GM12878 (cell line): Measurements from ENCODE around the gene MLPH. TPM values are rescaled to one million over a fixed set of nuclear protein-coding genes. Genes with fewer than 3 reads are reported as not detected.

Experiments
- ATAC-seq: fragments of 200-7000 bp; cut with Tn5 transposase; 3 replicates; pipeline ENCODE4 v1.9.1; 2020; ENCODE audit warnings: mild to moderate bottlenecking, moderate library complexity
- BruUV-seq: library from RNA; stranded (reverse); fragments of 400-500 nt; replicated peaks from 2 replicates; lab custom pipeline; 2021; lab: Mats Ljungman, UMichigan
- CTCF ChIA-PET: fragments of 300-600 bp; sonication (Branson Sonifier 250); formaldehyde crosslinking; extraction: SDS; loops from one replicate; lab custom pipeline; 2021; ENCODE audit warnings: inconsistent platforms; lab: Yijun Ruan, JAX
- POLR2A ChIA-PET: fragments of 350-600 bp; formaldehyde crosslinking; extraction: SDS; loops from one replicate; lab custom pipeline; 2021; ENCODE audit warnings: inconsistent platforms; lab: Charles Lee
- RAD21 ChIA-PET: fragments of 300-600 bp; sonication (Branson Sonifier 250); formaldehyde crosslinking; loops from one replicate; lab custom pipeline; 2023; ENCODE audit warnings: antibody characterized with exemption; ENCODE audit not compliant: unreplicated experiment; lab: Charles Lee
- SMC1A ChIA-PET: fragments of 300-600 bp; sonication (Branson Sonifier 250); formaldehyde crosslinking; loops from one replicate; lab custom pipeline; 2023; ENCODE audit not compliant: unreplicated experiment, uncharacterized antibody; lab: Charles Lee
- DNase-seq: peaks from one replicate; pipeline ENCODE4 v3.0.0-alpha.2; 2011; ENCODE audit warnings: low read depth, low spot score
- FAIRE-seq: peaks from 3 replicates; lab custom pipeline; 2011; peaks lifted over from hg19 to GRCh38; lab: Jason Lieb, UNC
- H2AFZ ChIP-seq: 2 replicates; pipeline ENCODE4 v1.6.0; 2011; ENCODE audit warnings: low read depth, low read length, control low read depth; ENCODE audit not compliant: control insufficient read depth
- H3K27ac ChIP-seq: 2 replicates; pipeline ENCODE4 v1.5.1; 2011; ENCODE audit warnings: control low read depth; ENCODE audit not compliant: control insufficient read depth, insufficient read depth
- H3K27me3 ChIP-seq, 2 experiments: replicated peaks in 1 of 2; 2 replicates each; pipeline versions ENCODE4 v1.6.0 to v1.6.1; 2011; ENCODE audit warnings: low read length in 1 of 2; ENCODE audit not compliant: control insufficient read depth in 2 of 2, insufficient read depth in 2 of 2
- H3K36me3 ChIP-seq, 2 experiments: 2 replicates each; pipeline ENCODE4 v1.5.1; 2011; ENCODE audit warnings: low read length in 1 of 2; ENCODE audit not compliant: control insufficient read depth in 2 of 2, insufficient read depth in 2 of 2
- H3K4me1 ChIP-seq: 2 replicates; pipeline ENCODE4 v1.6.1; 2011; ENCODE audit warnings: mild to moderate bottlenecking, low read length, moderate library complexity, mixed read lengths; ENCODE audit not compliant: control insufficient read depth, insufficient read depth
- H3K4me2 ChIP-seq: 2 replicates; pipeline ENCODE4 v1.6.0; 2011; ENCODE audit warnings: control low read depth; ENCODE audit not compliant: control insufficient read depth, insufficient read depth
- H3K4me3 ChIP-seq: fragments of 200-600 bp; sonication (generic); 2 replicates; pipeline ENCODE4 v1.5.1; 2016
- H3K79me2 ChIP-seq: 2 replicates; pipeline ENCODE4 v1.6.0; 2011; ENCODE audit warnings: low read length; ENCODE audit not compliant: control insufficient read depth, insufficient read depth
- H3K9ac ChIP-seq: 2 replicates; pipeline ENCODE4 v1.8.0; 2011; ENCODE audit warnings: low read length, control low read depth, mixed read lengths; ENCODE audit not compliant: control insufficient read depth, insufficient read depth
- H3K9me3 ChIP-seq: replicated peaks from 3 replicates; pipeline ENCODE4 v1.5.1; 2011; ENCODE audit warnings: mild to moderate bottlenecking, low read length; ENCODE audit not compliant: control insufficient read depth, insufficient read depth
- H4K20me1 ChIP-seq: 2 replicates; pipeline ENCODE4 v1.6.0; 2011; ENCODE audit not compliant: control insufficient read depth, insufficient read depth
- RAD21 ChIP-seq: IDR thresholded peaks from 2 replicates; pipeline ENCODE4 v1.6.1; 2011; ENCODE audit warnings: mild to moderate bottlenecking, low read depth, low read length, moderate library complexity; ENCODE audit not compliant: insufficient read depth
- SMC3 ChIP-seq: IDR thresholded peaks from 2 replicates; pipeline ENCODE4 v1.6.1; 2011; ENCODE audit warnings: low read length, improper control_type of control experiment, borderline replicate concordance
- WGBS: methylation state at CpG from one replicate; pipeline ENCODE4 v1.1.6; 2016; ENCODE audit warnings: low lambda C conversion rate; ENCODE audit not compliant: insufficient replicate concordance, insufficient coverage; ENCODE audit errors: missing lambda C conversion rate; 5-methylcytosine and 5-hydroxymethylcytosine counted together
- in situ Hi-C: fragments of 300-500 bp; cut with MboI; formaldehyde crosslinking; loops from 9 replicates; pipeline ENCODE4 v1.14.3; 2018; ENCODE audit warnings: mixed read lengths
- intact Hi-C: fragments of 100-400 bp; cut with micrococcal nuclease; formaldehyde crosslinking; loops from one replicate; pipeline ENCODE4 v1.14.2; 2022; ENCODE audit not compliant: unreplicated experiment
- polyA plus RNA-seq, 11 experiments: library from polyadenylated mRNA; depleted of rRNA in 4 of 11; unstranded in 6 of 11; stranded (reverse) in 5 of 11; fragments of >200 nt; fragmentation: Nextera tagmentation in 4 of 11; fragmentation: Illumina TruSeq in 1 of 11; extraction: Ambion mirVana in 4 of 11; extraction: Trizol in 1 of 11; gene quantifications; 1 replicate in 1 of 11; 2 replicates in 10 of 11; pipeline versions ENCODE4 v1.2.1 to v1.2.3, GENCODE V29; 2011 to 2016; ENCODE audit warnings: inconsistent platforms in 2 of 11, missing spikeins in 2 of 11, low read depth in 1 of 11
- total RNA-seq, 4 experiments: library from RNA; depleted of rRNA in 3 of 4; stranded (reverse); fragments of >200 nt in 3 of 4; fragmentation: Illumina TruSeq in 1 of 4; extraction: Trizol in 1 of 4; gene quantifications; 2 replicates each; pipeline versions ENCODE4 v1.2.1 to v1.2.3, GENCODE V29; 2013 to 2021
- TF ChIP-seq, protein P1 (sequence below): fragments of 450-650 bp; IDR thresholded peaks from 2 replicates; pipeline ENCODE4 v1.6.1; 2014; ENCODE audit warnings: mild to moderate bottlenecking
- TF ChIP-seq, protein P2 (sequence below): IDR thresholded peaks from 2 replicates; pipeline ENCODE4 v1.6.1; 2011; ENCODE audit warnings: borderline replicate concordance, low read depth, mild to moderate bottlenecking, moderate library complexity, low read length; ENCODE audit not compliant: insufficient read depth, poor library complexity, severe bottlenecking
- TF ChIP-seq, protein P3 (sequence below), 3 experiments: IDR thresholded peaks in 2 of 3; conservative IDR thresholded peaks in 1 of 3; 2 replicates each; pipeline ENCODE4 v1.5.1; 2011; ENCODE audit warnings: low read depth in 3 of 3, low read length in 3 of 3, mild to moderate bottlenecking in 3 of 3, control low read depth in 2 of 3, moderate library complexity in 2 of 3, inconsistent platforms in 1 of 3, mixed read lengths in 1 of 3; ENCODE audit not compliant: control insufficient read depth in 2 of 3, insufficient read depth in 1 of 3; ENCODE audit errors: extremely low read depth in 1 of 3

The MLPH gene
- total and polyA plus RNA-seq, 10 of the 15 experiments (the other 5 are each of a cell fraction or from before 2014, with no cell fraction given), result 0.16 to 0.85 TPM; not detected in 8

DNA sequence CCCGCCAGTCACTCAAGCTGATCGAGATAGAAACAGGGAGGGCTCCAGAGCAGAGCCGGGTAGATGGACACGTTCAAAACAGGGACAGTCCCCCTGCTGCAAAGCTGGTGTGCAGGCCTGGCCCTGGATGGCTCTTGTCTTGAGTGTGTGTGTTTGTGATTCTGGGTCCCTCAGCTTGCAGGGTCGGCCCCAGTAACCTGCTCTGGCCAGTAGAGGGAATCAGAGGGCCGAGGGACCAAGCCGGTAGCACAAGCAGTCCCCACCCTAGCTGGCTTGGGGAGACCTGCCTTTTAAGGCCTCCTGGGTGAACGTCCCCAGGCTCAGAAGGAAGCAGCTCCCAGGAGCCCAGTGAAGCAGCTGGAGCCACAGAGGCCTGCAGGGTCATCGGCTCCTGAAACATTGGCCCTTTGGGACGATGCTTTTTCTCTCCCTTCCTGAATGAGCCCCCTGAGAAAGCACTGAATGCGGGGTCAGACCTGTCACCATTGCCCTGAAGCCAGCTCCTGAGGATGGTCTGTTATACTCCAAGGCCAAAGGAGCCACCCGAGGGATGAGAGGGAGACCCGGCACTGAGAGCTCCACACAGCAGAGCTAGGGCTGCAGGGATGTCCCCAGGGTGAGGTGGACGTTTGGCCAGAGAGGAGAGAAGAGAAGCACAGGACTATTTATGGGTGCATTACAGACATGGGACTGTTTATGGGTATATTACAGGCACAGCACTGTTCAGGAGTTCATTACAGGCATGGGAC, 15.4 kb upstream of the MLPH start:
- FAIRE-seq (no peak), DNase-seq (no peak), ATAC-seq (peak; percentile 59)
- Histone ChIP-seq H4K20me1 (no peaks in the 10 kb centered on the region), H3K36me3 (no peaks in the 10 kb centered on the region), H3K4me3 (no peak overlapping the region), H2AFZ (no peak overlapping the region), H3K79me2 (no peaks in the 10 kb centered on the region), H3K4me2 (no peak overlapping the region), H3K27ac (no peak overlapping the region), H3K4me1 (peaks cover 6% of the 10 kb centered on the region; the same call in 1 of the 2 replicates), H3K9me3 (no peaks in the 10 kb centered on the region), H3K9ac (no peak overlapping the region), H3K27me3 (peaks cover 0 to 6% of the 10 kb centered on the region in 2 experiments; a peak in 2 of 4 replicates)
- ChIA-PET RAD21 (interaction anchor here (1.4 kb wide), 1 partner anchor 16 kb away, joined by 4 read pairs; no protein-coding TSS in a partner anchor), POLR2A (no interaction called here), SMC1A (no interaction called here), CTCF (interaction anchor here (0.6 to 2.8 kb wide), 9 partner anchors 41 to 385 kb away, joined by 3 to 21 read pairs (median 4); partner anchors contain the start of gene COPS8)
- WGBS, result 34% methylated on average over 14 of the region's 14 CpGs
- in situ Hi-C loops (no loop called here), intact Hi-C loops (loop anchor here (1.0 to 10.0 kb wide), 2 partner anchors 317 to 347 kb away; no protein-coding TSS in a partner anchor)
- no TSS peak for BruUV-seq
- TF ChIP-seq, protein P1, sequence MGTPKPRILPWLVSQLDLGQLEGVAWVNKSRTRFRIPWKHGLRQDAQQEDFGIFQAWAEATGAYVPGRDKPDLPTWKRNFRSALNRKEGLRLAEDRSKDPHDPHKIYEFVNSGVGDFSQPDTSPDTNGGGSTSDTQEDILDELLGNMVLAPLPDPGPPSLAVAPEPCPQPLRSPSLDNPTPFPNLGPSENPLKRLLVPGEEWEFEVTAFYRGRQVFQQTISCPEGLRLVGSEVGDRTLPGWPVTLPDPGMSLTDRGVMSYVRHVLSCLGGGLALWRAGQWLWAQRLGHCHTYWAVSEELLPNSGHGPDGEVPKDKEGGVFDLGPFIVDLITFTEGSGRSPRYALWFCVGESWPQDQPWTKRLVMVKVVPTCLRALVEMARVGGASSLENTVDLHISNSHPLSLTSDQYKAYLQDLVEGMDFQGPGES, result no peak
- TF ChIP-seq, protein P2, sequence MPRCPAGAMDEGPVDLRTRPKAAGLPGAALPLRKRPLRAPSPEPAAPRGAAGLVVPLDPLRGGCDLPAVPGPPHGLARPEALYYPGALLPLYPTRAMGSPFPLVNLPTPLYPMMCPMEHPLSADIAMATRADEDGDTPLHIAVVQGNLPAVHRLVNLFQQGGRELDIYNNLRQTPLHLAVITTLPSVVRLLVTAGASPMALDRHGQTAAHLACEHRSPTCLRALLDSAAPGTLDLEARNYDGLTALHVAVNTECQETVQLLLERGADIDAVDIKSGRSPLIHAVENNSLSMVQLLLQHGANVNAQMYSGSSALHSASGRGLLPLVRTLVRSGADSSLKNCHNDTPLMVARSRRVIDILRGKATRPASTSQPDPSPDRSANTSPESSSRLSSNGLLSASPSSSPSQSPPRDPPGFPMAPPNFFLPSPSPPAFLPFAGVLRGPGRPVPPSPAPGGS, result no peak
- TF ChIP-seq SMC3, result peak; percentile 36; the same call in 1 of the 2 replicates
- TF ChIP-seq, protein P3, sequence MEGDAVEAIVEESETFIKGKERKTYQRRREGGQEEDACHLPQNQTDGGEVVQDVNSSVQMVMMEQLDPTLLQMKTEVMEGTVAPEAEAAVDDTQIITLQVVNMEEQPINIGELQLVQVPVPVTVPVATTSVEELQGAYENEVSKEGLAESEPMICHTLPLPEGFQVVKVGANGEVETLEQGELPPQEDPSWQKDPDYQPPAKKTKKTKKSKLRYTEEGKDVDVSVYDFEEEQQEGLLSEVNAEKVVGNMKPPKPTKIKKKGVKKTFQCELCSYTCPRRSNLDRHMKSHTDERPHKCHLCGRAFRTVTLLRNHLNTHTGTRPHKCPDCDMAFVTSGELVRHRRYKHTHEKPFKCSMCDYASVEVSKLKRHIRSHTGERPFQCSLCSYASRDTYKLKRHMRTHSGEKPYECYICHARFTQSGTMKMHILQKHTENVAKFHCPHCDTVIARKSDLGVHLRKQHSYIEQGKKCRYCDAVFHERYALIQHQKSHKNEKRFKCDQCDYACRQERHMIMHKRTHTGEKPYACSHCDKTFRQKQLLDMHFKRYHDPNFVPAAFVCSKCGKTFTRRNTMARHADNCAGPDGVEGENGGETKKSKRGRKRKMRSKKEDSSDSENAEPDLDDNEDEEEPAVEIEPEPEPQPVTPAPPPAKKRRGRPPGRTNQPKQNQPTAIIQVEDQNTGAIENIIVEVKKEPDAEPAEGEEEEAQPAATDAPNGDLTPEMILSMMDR (IDR thresholded peaks at IDR 0.05 in 2 of 3, conservative IDR thresholded peaks at IDR 0.05 in 1 of 3; ENCODE audit: control insufficient read depth in 2 of 3, extremely low read depth in 1 of 3, insufficient read depth in 1 of 3, low read depth in 3 of 3, low read length in 3 of 3), result peak; percentile 42 to 72 (median 57); a peak in 5 of 6 replicates
- peak; percentile 33; the same call in 1 of the 2 replicates for TF ChIP-seq RAD21
